MCF 10A (cell line): ENCODE data around the gene ZCCHC4. TPM values are rescaled to one million over a fixed set of nuclear protein-coding genes. Genes with fewer than 3 reads are reported as not detected.
"Not testable (repeated sequence)": the region's sequence is repeated elsewhere in the genome, so short reads cannot be mapped to it uniquely, and the experiment has no call there.

Experiments
- BruUV-seq: library from RNA; stranded (reverse); fragments of 400-500 nt; replicated peaks from 2 replicates; lab custom pipeline; 2021; lab: Mats Ljungman, UMichigan
- CTCF ChIA-PET: fragments of 300-600 bp; sonication (Branson Sonifier 250); formaldehyde crosslinking; extraction: SDS; loops from one replicate; lab custom pipeline; 2021; ENCODE audit warnings: antibody characterized with exemption, inconsistent platforms; lab: Yijun Ruan, JAX
- POLR2A ChIA-PET: fragments of 300-600, 350-650 bp; sonication (Branson Sonifier 250); formaldehyde crosslinking; extraction: SDS; loops from one replicate; lab custom pipeline; 2020; ENCODE audit warnings: antibody characterized with exemption, inconsistent platforms; lab: Yijun Ruan, JAX
- DNase-seq: peaks from one replicate; pipeline ENCODE4 v3.0.0-alpha.2; 2018; ENCODE audit not compliant: unreplicated experiment
- H3K27ac Mint-ChIP-seq: one replicate; pipeline ENCODE4 v1.8.0; 2022; ENCODE audit warnings: mild to moderate bottlenecking, low read depth, mixed read lengths; ENCODE audit not compliant: unreplicated experiment
- H3K27me3 Mint-ChIP-seq: one replicate; pipeline ENCODE4 v1.8.0; 2022; ENCODE audit warnings: mixed read lengths; ENCODE audit not compliant: insufficient read depth, unreplicated experiment
- H3K36me3 Mint-ChIP-seq: one replicate; pipeline ENCODE4 v1.8.0; 2022; ENCODE audit warnings: mild to moderate bottlenecking, moderate library complexity, mixed read lengths; ENCODE audit not compliant: insufficient read depth, unreplicated experiment
- H3K4me1 Mint-ChIP-seq: one replicate; pipeline ENCODE4 v1.8.0; 2022; ENCODE audit warnings: mixed read lengths; ENCODE audit not compliant: insufficient read depth, unreplicated experiment
- H3K4me3 Mint-ChIP-seq: one replicate; pipeline ENCODE4 v1.8.0; 2022; ENCODE audit warnings: mild to moderate bottlenecking, moderate library complexity, mixed read lengths; ENCODE audit not compliant: unreplicated experiment
- H3K9me3 Mint-ChIP-seq: one replicate; pipeline ENCODE4 v1.8.0; 2022; ENCODE audit warnings: mixed read lengths; ENCODE audit not compliant: unreplicated experiment
- intact Hi-C: fragments of 100-400 bp; cut with micrococcal nuclease; formaldehyde crosslinking; loops from 2 replicates; pipeline ENCODE4 v1.14.1; 2022
- total RNA-seq: library from RNA; stranded (reverse); gene quantifications from 2 replicates; pipeline ENCODE4 v1.2.3, GENCODE V29; 2022
- TF ChIP-seq, protein P1 (sequence below): fragments of 200-600 bp; IDR thresholded peaks from one replicate; pipeline ENCODE4 v1.8.0; 2022; ENCODE audit warnings: antibody characterized with exemption, mild to moderate bottlenecking; ENCODE audit not compliant: unreplicated experiment

ZCCHC4 gene
- total RNA-seq, 1 experiment from 2014 or later = 7.7 TPM

DNA sequence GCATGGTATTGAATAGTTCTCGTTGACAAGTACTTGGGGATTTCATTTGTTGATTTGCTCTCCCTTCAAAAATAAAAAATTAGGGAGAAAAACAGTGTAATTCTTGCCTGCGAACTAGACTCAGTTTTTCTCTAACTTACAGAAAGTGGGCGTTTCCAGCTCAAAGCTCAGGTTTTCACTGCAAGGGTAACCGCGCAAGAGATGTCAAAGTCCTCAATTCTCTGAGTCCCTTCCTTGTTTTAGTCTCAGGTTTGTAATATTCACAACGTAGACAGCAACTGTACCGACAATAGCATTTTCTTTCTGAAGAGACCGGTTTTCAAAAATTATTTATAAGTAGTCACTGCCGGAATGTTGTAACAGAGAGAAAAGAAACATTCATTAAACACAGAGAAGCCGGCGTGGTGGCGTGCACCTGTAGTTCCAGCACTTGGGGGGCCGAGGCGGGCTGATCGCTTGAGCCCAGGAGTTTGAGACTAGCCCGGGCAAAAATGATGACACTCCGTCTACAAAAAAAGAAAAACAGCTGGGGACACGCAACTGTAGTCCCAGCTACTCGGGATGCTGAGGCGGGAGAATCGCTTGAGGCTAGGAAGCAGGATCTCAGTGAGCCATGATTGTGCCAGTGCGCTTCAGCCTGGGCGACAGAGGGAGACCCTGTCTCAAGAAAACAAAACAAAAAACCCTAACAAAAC, 774 bp downstream of the ZCCHC4 start:
- BruUV-seq = no TSS peak
- H3K27ac Mint-ChIP-seq = peak overlapping the region; percentile 99
- H3K27me3 Mint-ChIP-seq = no peaks in the 10 kb centered on the region
- H3K4me1 Mint-ChIP-seq = no peaks in the 10 kb centered on the region
- H3K4me3 Mint-ChIP-seq = peak overlapping the region; percentile 99
- intact Hi-C loops = loop anchor here (2.0 to 5.0 kb wide), 4 partner anchors 54 to 153 kb away; partner anchors contain the start of genes PI4K2B and SEPSECS
- ChIA-PET CTCF (interaction anchor here (0.5 to 4.8 kb wide), 29 partner anchors 7 to 784 kb away, joined by 3 to 56 read pairs (median 7); partner anchors contain the start of gene PI4K2B), POLR2A (interaction anchor here (1.0 to 4.0 kb wide), 10 partner anchors 40 to 153 kb away, joined by 3 to 42 read pairs (median 6); partner anchors contain the start of genes ANAPC4, PI4K2B and SEPSECS)
- TF ChIP-seq, protein P1, sequence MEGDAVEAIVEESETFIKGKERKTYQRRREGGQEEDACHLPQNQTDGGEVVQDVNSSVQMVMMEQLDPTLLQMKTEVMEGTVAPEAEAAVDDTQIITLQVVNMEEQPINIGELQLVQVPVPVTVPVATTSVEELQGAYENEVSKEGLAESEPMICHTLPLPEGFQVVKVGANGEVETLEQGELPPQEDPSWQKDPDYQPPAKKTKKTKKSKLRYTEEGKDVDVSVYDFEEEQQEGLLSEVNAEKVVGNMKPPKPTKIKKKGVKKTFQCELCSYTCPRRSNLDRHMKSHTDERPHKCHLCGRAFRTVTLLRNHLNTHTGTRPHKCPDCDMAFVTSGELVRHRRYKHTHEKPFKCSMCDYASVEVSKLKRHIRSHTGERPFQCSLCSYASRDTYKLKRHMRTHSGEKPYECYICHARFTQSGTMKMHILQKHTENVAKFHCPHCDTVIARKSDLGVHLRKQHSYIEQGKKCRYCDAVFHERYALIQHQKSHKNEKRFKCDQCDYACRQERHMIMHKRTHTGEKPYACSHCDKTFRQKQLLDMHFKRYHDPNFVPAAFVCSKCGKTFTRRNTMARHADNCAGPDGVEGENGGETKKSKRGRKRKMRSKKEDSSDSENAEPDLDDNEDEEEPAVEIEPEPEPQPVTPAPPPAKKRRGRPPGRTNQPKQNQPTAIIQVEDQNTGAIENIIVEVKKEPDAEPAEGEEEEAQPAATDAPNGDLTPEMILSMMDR = no peak
- no peaks in the 10 kb centered on the region for H3K9me3 Mint-ChIP-seq
- peaks cover 11% of the 10 kb centered on the region for H3K36me3 Mint-ChIP-seq
- peak; percentile 20 for DNase-seq

DNA sequence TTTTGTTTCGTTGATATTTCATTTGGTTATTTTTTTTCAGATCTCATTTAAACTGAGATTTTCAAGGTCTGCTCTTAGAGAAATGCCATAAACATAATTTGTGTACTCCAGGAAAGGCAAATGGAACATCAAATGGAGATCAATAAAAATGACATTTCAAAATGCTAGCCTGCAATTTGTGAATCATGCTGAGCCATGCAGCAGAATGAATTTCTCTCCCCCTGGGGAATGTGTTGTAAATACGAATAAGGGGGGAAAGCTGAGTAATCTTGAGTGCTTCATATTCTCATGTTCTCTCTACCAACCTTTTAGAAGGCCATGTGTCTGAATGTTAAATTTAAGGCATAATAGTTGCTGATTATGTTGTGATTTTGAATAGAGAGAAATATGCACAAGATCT, 7.8 kb downstream of the ZCCHC4 start:
- H3K27me3 Mint-ChIP-seq = no peaks in the 10 kb centered on the region
- TF ChIP-seq, protein P1 = no peak
- peaks cover 36% of the 10 kb centered on the region for H3K36me3 Mint-ChIP-seq
- no peaks in the 10 kb centered on the region for H3K9me3 Mint-ChIP-seq
- CTCF ChIA-PET = interaction anchor here (0.6 to 1.4 kb wide), 5 partner anchors 8 to 340 kb away, joined by 3 to 10 read pairs (median 3); partner anchors contain the start of gene ZCCHC4
- H3K4me3 Mint-ChIP-seq = no peak overlapping the region
- BruUV-seq = no TSS peak
- H3K27ac Mint-ChIP-seq = no peak overlapping the region
- intact Hi-C loops = loop anchor here (2.0 kb wide), 1 partner anchor 40 kb away; no protein-coding TSS in a partner anchor
- POLR2A ChIA-PET = interaction anchor here (1.0 kb wide), 2 partner anchors 8 to 10 kb away, joined by 3 read pairs; partner anchors contain the start of gene ZCCHC4
- DNase-seq = peak; percentile 3
- H3K4me1 Mint-ChIP-seq = peaks cover 11% of the 10 kb centered on the region

DNA sequence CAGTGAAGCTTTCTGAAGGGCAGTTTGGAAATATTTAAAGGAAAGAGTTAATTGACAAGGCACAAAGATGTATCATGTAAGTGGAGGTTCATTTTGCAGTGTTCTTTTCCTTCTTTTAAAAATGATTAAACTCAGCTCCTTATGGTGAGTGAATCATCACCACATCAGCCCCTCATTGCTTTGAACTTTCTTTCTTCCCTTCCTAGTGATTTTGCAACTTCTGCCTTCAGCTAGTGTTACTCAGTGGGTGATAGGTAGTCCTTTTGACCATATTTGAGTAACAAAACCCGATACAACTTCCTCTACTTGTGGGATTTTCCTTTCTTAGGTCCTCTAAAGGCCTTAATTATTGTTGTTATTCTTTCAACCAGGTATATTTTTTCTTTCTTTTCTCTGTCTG, 8.2 kb downstream of the ZCCHC4 start:
- CTCF ChIA-PET = interaction anchor here (0.6 to 1.4 kb wide), 3 partner anchors 8 to 87 kb away, joined by 3 to 10 read pairs (median 4); partner anchors contain the start of gene ZCCHC4
- POLR2A ChIA-PET = interaction anchor here (1.0 kb wide), 3 partner anchors 8 to 9 kb away, joined by 3 read pairs; partner anchors contain the start of gene ZCCHC4
- TF ChIP-seq, protein P1 = no peak
- H3K4me3 Mint-ChIP-seq = no peak overlapping the region
- intact Hi-C loops = loop anchor here (2.0 kb wide), 1 partner anchor 40 kb away; no protein-coding TSS in a partner anchor
- no peaks in the 10 kb centered on the region for H3K27me3 Mint-ChIP-seq
- no TSS peak for BruUV-seq
- peak overlapping the region; percentile 8 for H3K27ac Mint-ChIP-seq
- H3K9me3 Mint-ChIP-seq = no peaks in the 10 kb centered on the region
- DNase-seq = peak; percentile 65
- H3K4me1 Mint-ChIP-seq = peaks cover 11% of the 10 kb centered on the region
- peaks cover 36% of the 10 kb centered on the region for H3K36me3 Mint-ChIP-seq

DNA sequence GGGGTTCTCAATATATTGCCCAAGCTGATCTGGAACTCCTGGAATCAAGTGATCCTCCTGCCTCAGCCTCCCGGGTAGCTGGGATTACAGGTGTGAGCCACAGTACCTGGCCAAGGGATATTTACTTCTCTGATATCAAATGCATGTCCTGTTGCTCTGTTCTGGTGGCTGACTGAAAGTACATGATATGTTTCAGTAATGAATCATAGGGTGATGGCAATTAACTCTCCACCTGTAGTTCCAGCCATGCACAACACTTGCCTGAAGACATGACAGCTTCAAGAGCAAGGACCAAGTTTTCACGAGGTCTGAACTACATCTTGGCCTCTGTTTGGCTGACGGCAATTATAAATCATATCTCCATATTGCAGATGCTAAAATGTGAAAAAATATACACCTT, 9.1 kb downstream of the ZCCHC4 start:
- DNase-seq = no peak
- intact Hi-C loops = loop anchor here (2.0 kb wide), 1 partner anchor 39 kb away; no protein-coding TSS in a partner anchor
- CTCF ChIA-PET = interaction anchor here (0.6 kb wide), 1 partner anchor 45 kb away, joined by 3 read pairs; no protein-coding TSS in a partner anchor
- no TSS peak for BruUV-seq
- H3K36me3 Mint-ChIP-seq = peaks cover 34% of the 10 kb centered on the region
- H3K4me1 Mint-ChIP-seq = peaks cover 11% of the 10 kb centered on the region
- H3K27me3 Mint-ChIP-seq = no peaks in the 10 kb centered on the region
- H3K4me3 Mint-ChIP-seq = no peak overlapping the region
- H3K27ac Mint-ChIP-seq = peak overlapping the region; percentile 8
- POLR2A ChIA-PET = interaction anchor here (1.0 kb wide), 1 partner anchor 9 kb away, joined by 3 read pairs; the partner anchor contains the start of gene ZCCHC4
- TF ChIP-seq, protein P1 = no peak
- H3K9me3 Mint-ChIP-seq = no peaks in the 10 kb centered on the region

DNA sequence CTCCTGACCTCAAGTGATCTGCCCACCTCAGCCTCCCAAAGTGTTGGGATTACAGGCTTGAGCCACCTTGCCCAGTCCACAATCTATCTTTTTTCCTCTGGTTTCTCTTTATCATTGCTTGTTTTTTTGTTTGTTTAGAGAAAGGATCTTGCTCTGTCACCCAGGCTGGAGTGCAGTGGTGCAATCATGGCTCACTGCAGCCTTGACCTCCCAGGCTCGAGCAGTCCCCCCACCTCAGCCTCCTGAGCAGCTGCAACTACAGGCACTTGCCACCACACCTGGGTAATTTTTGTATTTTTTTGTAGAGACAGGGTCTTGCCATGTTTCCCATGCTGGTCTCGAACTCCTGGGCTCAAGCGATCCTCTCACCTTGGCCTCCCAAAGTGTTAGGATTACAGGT, 15.9 kb downstream of the ZCCHC4 start:
- DNase-seq, H3K4me1 Mint-ChIP-seq, BruUV-seq, CTCF ChIA-PET, H3K27me3 Mint-ChIP-seq, POLR2A ChIA-PET, H3K9me3 Mint-ChIP-seq, H3K36me3 Mint-ChIP-seq, intact Hi-C loops, H3K4me3 Mint-ChIP-seq, H3K27ac Mint-ChIP-seq: not testable (repeated sequence)
